ENCODE data around the gene SACM1L.

The SACM1L gene

GRCh38 chr3:45719655-45720487 is 30.7 kb downstream of the SACM1L start:
- H3K36me3 ChIP-seq (ENCODE audit: insufficient read depth, low read length), result peaks cover 66% of the 10 kb centered on the region
- ATAC-seq (ENCODE audit: insufficient read depth, low read depth), result no peak
- H3K4me2 ChIP-seq (ENCODE audit: insufficient read depth, low read length), result no peak overlapping the region
- no peak overlapping the region for H2AFZ ChIP-seq (ENCODE audit: low read depth, low read length)
- no peak overlapping the region for H3K4me3 ChIP-seq (ENCODE audit: low read depth in 1 of 2, low read length in 2 of 2)
- DNase-seq, result no peak
- no peaks in the 10 kb centered on the region for H3K27me3 ChIP-seq (ENCODE audit: insufficient read depth, low read length, poor library complexity)
- H3K4me1 ChIP-seq (ENCODE audit: insufficient read depth, low read length), result no peaks in the 10 kb centered on the region
- H3K9me3 ChIP-seq (ENCODE audit: insufficient read depth, low read length, severe bottlenecking), result no peaks in the 10 kb centered on the region
- H3K79me2 ChIP-seq (ENCODE audit: insufficient read depth, low read length), result no peaks in the 10 kb centered on the region
- no peaks in the 10 kb centered on the region for H4K20me1 ChIP-seq (ENCODE audit: insufficient read depth, low read length)
- TF ChIP-seq EZH2 (IDR thresholded peaks at IDR 0.05; ENCODE audit: borderline replicate concordance, low read depth, low read length, severe bottlenecking), result no peak
- TF ChIP-seq, protein P1, sequence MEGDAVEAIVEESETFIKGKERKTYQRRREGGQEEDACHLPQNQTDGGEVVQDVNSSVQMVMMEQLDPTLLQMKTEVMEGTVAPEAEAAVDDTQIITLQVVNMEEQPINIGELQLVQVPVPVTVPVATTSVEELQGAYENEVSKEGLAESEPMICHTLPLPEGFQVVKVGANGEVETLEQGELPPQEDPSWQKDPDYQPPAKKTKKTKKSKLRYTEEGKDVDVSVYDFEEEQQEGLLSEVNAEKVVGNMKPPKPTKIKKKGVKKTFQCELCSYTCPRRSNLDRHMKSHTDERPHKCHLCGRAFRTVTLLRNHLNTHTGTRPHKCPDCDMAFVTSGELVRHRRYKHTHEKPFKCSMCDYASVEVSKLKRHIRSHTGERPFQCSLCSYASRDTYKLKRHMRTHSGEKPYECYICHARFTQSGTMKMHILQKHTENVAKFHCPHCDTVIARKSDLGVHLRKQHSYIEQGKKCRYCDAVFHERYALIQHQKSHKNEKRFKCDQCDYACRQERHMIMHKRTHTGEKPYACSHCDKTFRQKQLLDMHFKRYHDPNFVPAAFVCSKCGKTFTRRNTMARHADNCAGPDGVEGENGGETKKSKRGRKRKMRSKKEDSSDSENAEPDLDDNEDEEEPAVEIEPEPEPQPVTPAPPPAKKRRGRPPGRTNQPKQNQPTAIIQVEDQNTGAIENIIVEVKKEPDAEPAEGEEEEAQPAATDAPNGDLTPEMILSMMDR (IDR thresholded peaks at IDR 0.05; ENCODE audit: borderline replicate concordance, extremely low read depth, low read length, poor library complexity, severe bottlenecking), result no peak
- no peak overlapping the region for H3K27ac ChIP-seq (ENCODE audit: low read length)
- H3K9ac ChIP-seq (ENCODE audit: low read depth, low read length), result no peak overlapping the region

GRCh38 chr3:45724911-45725310 is 35.7 kb downstream of the SACM1L start:
- no peak for DNase-seq
- Histone ChIP-seq H3K79me2 (ENCODE audit: insufficient read depth, low read length) (peaks cover 14% of the 10 kb centered on the region), H3K4me3 (ENCODE audit: low read depth in 1 of 2, low read length in 2 of 2) (no peak overlapping the region), H4K20me1 (ENCODE audit: insufficient read depth, low read length) (no peaks in the 10 kb centered on the region), H3K4me1 (ENCODE audit: insufficient read depth, low read length) (no peaks in the 10 kb centered on the region), H3K9ac (ENCODE audit: low read depth, low read length) (no peak overlapping the region), H3K27me3 (ENCODE audit: insufficient read depth, low read length, poor library complexity) (no peaks in the 10 kb centered on the region), H2AFZ (ENCODE audit: low read depth, low read length) (no peak overlapping the region), H3K9me3 (ENCODE audit: insufficient read depth, low read length, severe bottlenecking) (no peaks in the 10 kb centered on the region), H3K36me3 (ENCODE audit: insufficient read depth, low read length) (peaks cover 58% of the 10 kb centered on the region), H3K27ac (ENCODE audit: low read length) (no peak overlapping the region), H3K4me2 (ENCODE audit: insufficient read depth, low read length) (no peak overlapping the region)
- ATAC-seq (ENCODE audit: insufficient read depth, low read depth), result no peak
- no peak for TF ChIP-seq EZH2 (IDR thresholded peaks at IDR 0.05; ENCODE audit: borderline replicate concordance, low read depth, low read length, severe bottlenecking)
- TF ChIP-seq, protein P1 (IDR thresholded peaks at IDR 0.05; ENCODE audit: borderline replicate concordance, extremely low read depth, low read length, poor library complexity, severe bottlenecking), result no peak

DNA sequence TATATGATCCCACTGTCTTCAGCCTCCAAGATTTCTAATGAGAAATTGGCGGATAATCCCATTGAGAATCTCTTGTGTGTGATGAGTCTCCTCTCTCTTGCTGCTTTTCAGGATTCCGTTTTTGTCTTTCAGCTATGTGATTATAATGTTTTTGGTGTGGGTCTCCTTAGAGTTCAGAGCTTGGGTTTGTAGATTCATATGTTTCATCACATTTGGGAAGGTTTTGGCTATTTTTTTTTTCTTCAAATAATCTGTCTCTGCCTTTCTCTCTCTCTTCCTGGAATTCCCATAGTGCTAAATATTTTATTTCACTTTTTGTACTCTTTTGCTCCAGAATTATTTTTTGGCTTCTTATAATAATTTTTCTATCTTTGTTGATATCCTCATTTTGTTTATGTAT is 40.4 kb downstream of the SACM1L start:
- no peak overlapping the region for H2AFZ ChIP-seq (ENCODE audit: low read depth, low read length)
- H3K27me3 ChIP-seq (ENCODE audit: insufficient read depth, low read length, poor library complexity), result no peaks in the 10 kb centered on the region
- DNase-seq, result no peak
- H3K4me1 ChIP-seq (ENCODE audit: insufficient read depth, low read length), result no peaks in the 10 kb centered on the region
- H3K36me3 ChIP-seq (ENCODE audit: insufficient read depth, low read length), result peaks cover 70% of the 10 kb centered on the region
- H3K79me2 ChIP-seq (ENCODE audit: insufficient read depth, low read length), result peaks cover 14% of the 10 kb centered on the region
- no peaks in the 10 kb centered on the region for H3K9me3 ChIP-seq (ENCODE audit: insufficient read depth, low read length, severe bottlenecking)
- H3K4me3 ChIP-seq (ENCODE audit: low read depth in 1 of 2, low read length in 2 of 2), result no peak overlapping the region
- no peak for ATAC-seq (ENCODE audit: insufficient read depth, low read depth)
- TF ChIP-seq, protein P1 (IDR thresholded peaks at IDR 0.05; ENCODE audit: borderline replicate concordance, extremely low read depth, low read length, poor library complexity, severe bottlenecking), result no peak
- no peak for TF ChIP-seq EZH2 (IDR thresholded peaks at IDR 0.05; ENCODE audit: borderline replicate concordance, low read depth, low read length, severe bottlenecking)
- no peak overlapping the region for H3K27ac ChIP-seq (ENCODE audit: low read length)
- no peak overlapping the region for H3K9ac ChIP-seq (ENCODE audit: low read depth, low read length)
- H3K4me2 ChIP-seq (ENCODE audit: insufficient read depth, low read length), result no peak overlapping the region
- no peaks in the 10 kb centered on the region for H4K20me1 ChIP-seq (ENCODE audit: insufficient read depth, low read length)
